GM23248 (cell line): ENCODE data around the gene GRAP2. TPM values are rescaled to one million over a fixed set of nuclear protein-coding genes. Genes with fewer than 3 reads are reported as not detected.

Source experiments
- DNase-seq: peaks from one replicate; pipeline ENCODE4 v3.0.0-alpha.2; 2015
- H2AFZ ChIP-seq: fragments of 200-600 bp; sonication (generic); 2 replicates; pipeline ENCODE4 v1.6.1; 2016; ENCODE audit warnings: antibody characterized with exemption
- H3F3A ChIP-seq: fragments of 200-600 bp; sonication (generic); 2 replicates; pipeline ENCODE4 v1.6.1; 2016; ENCODE audit warnings: mild to moderate bottlenecking, antibody characterized with exemption, mixed run types; ENCODE audit not compliant: insufficient read depth
- H3K27ac ChIP-seq: fragments of 200-600 bp; sonication (generic); 2 replicates; pipeline ENCODE4 v1.5.1; 2016; ENCODE audit warnings: mild to moderate bottlenecking
- H3K27me3 ChIP-seq: fragments of 200-600 bp; sonication (generic); replicated peaks from 2 replicates; pipeline ENCODE4 v1.6.1; 2016; ENCODE audit warnings: mild to moderate bottlenecking; ENCODE audit not compliant: insufficient read depth
- H3K36me3 ChIP-seq: fragments of 200-600 bp; sonication (generic); 2 replicates; pipeline ENCODE4 v1.6.1; 2016; ENCODE audit warnings: low read depth, mild to moderate bottlenecking
- H3K4me1 ChIP-seq: fragments of 200-600 bp; sonication (generic); 2 replicates; pipeline ENCODE4 v1.6.1; 2016; ENCODE audit warnings: mild to moderate bottlenecking; ENCODE audit not compliant: insufficient read depth
- H3K4me2 ChIP-seq: fragments of 200-600 bp; sonication (generic); one replicate; pipeline ENCODE4 v1.6.1; 2016; ENCODE audit warnings: mild to moderate bottlenecking; ENCODE audit not compliant: unreplicated experiment
- H3K4me3 ChIP-seq: fragments of 200-600 bp; sonication (generic); 2 replicates; pipeline ENCODE4 v1.5.1; 2016; ENCODE audit warnings: mild to moderate bottlenecking
- H3K79me2 ChIP-seq: fragments of 200-600 bp; sonication (generic); 2 replicates; pipeline ENCODE4 v1.6.1; 2016; ENCODE audit warnings: mild to moderate bottlenecking; ENCODE audit not compliant: insufficient read depth
- H3K9ac ChIP-seq: fragments of 200-600 bp; sonication (generic); 2 replicates; pipeline ENCODE4 v1.6.1; 2016; ENCODE audit warnings: mild to moderate bottlenecking
- H3K9me2 ChIP-seq: fragments of 200-600 bp; sonication (generic); 2 replicates; pipeline ENCODE4 v1.6.1; 2016; ENCODE audit warnings: mixed run types, mild to moderate bottlenecking, moderate library complexity; ENCODE audit not compliant: insufficient read depth
- H3K9me3 ChIP-seq: fragments of 200-600 bp; sonication (generic); one replicate; pipeline ENCODE4 v1.6.1; 2017; ENCODE audit warnings: low read depth
- H4K20me1 ChIP-seq: fragments of 200-600 bp; sonication (generic); 2 replicates; pipeline ENCODE4 v1.6.0; 2016; ENCODE audit not compliant: insufficient read depth
- EZH2 ChIP-seq: fragments of 200-600 bp; sonication (generic); IDR thresholded peaks from 2 replicates; pipeline ENCODE4 v1.6.1; 2018; ENCODE audit warnings: antibody characterized with exemption, mild to moderate bottlenecking; ENCODE audit not compliant: insufficient read depth, poor library complexity, severe bottlenecking
- EZH2phosphoT487 ChIP-seq: fragments of 200-600 bp; sonication (generic); IDR thresholded peaks from 2 replicates; pipeline ENCODE4 v1.6.1; 2018; ENCODE audit warnings: antibody characterized with exemption, moderate library complexity, mild to moderate bottlenecking, low read depth; ENCODE audit not compliant: insufficient read depth
- WGBS, 2 experiments: methylation state at CpG; one replicate each; pipeline ENCODE4 v1.1.6; 2015 to 2017; ENCODE audit warnings: low lambda C conversion rate in 2 of 2, low coverage in 1 of 2; ENCODE audit errors: missing lambda C conversion rate in 2 of 2; 5-methylcytosine and 5-hydroxymethylcytosine counted together
- in situ Hi-C: fragments of 300-500 bp; cut with MboI; formaldehyde crosslinking; loops from 2 replicates; pipeline ENCODE4 v1.15.0; 2020
- polyA plus RNA-seq: library from polyadenylated mRNA; unstranded; fragments of >200 nt; fragmentation: Nextera tagmentation; extraction: Ambion mirVana; gene quantifications from 2 replicates; pipeline ENCODE4 v1.2.1, GENCODE V29; 2016
- total RNA-seq: library from RNA; depleted of rRNA; stranded (reverse); fragments of >200 nt; shearing (Covaris generic); gene quantifications from 2 replicates; pipeline ENCODE4 v1.2.3, GENCODE V29; 2014

The GRAP2 gene
- total and polyA plus RNA-seq, 2 experiments from 2014 or later: not detected

GRCh38 chr22:39988386-39989114 lies 87.7 kb downstream of the GRAP2 start:
- H3K79me2 ChIP-seq: no peaks in the 10 kb centered on the region
- H3K4me2 ChIP-seq: no peak overlapping the region
- in situ Hi-C loops: no loop called here
- H3F3A ChIP-seq: no peaks in the 10 kb centered on the region
- no peak overlapping the region for H3K4me3 ChIP-seq
- H4K20me1 ChIP-seq: no peaks in the 10 kb centered on the region
- WGBS, 2 experiments: 47 to 51% methylated on average over 10 of the region's 10 CpGs
- no peak for TF ChIP-seq EZH2phosphoT487
- TF ChIP-seq EZH2: no peak
- H3K9me2 ChIP-seq: no peaks in the 10 kb centered on the region
- no peak overlapping the region for H3K27ac ChIP-seq
- H3K9me3 ChIP-seq: no peaks in the 10 kb centered on the region
- DNase-seq: no peak
- no peaks in the 10 kb centered on the region for H3K4me1 ChIP-seq
- H3K9ac ChIP-seq: no peak overlapping the region
- no peaks in the 10 kb centered on the region for H3K36me3 ChIP-seq
- H3K27me3 ChIP-seq: peaks cover 25% of the 10 kb centered on the region
- no peak overlapping the region for H2AFZ ChIP-seq

- H3K9ac ChIP-seq: no peak overlapping the region
- H3K4me3 ChIP-seq: no peak overlapping the region
- no peak overlapping the region for H3K4me2 ChIP-seq
- no peaks in the 10 kb centered on the region for H4K20me1 ChIP-seq
- no peaks in the 10 kb centered on the region for H3K4me1 ChIP-seq
- no peaks in the 10 kb centered on the region for H3K9me3 ChIP-seq
- peaks cover 34% of the 10 kb centered on the region for H3K27me3 ChIP-seq
- no peaks in the 10 kb centered on the region for H3K9me2 ChIP-seq
- no peak for TF ChIP-seq EZH2
- TF ChIP-seq EZH2phosphoT487: no peak
- no peaks in the 10 kb centered on the region for H3F3A ChIP-seq
- H3K79me2 ChIP-seq: no peaks in the 10 kb centered on the region
- in situ Hi-C loops: no loop called here
- no peak overlapping the region for H2AFZ ChIP-seq
- no peaks in the 10 kb centered on the region for H3K36me3 ChIP-seq
- DNase-seq: no peak
- H3K27ac ChIP-seq: no peak overlapping the region
- WGBS, 2 experiments: 76 to 88% methylated on average over 7 of the region's 7 CpGs
Measured at GRCh38 chr22:39989633-39990032, 88.7 kb downstream of the GRAP2 start.

- in situ Hi-C loops: no loop called here
- no peak for TF ChIP-seq EZH2
- no peak for TF ChIP-seq EZH2phosphoT487
- no peaks in the 10 kb centered on the region for H4K20me1 ChIP-seq
- H3K9me2 ChIP-seq: no peaks in the 10 kb centered on the region
- no peak overlapping the region for H2AFZ ChIP-seq
- no peak for DNase-seq
- H3F3A ChIP-seq: no peaks in the 10 kb centered on the region
- H3K79me2 ChIP-seq: no peaks in the 10 kb centered on the region
- H3K4me1 ChIP-seq: no peaks in the 10 kb centered on the region
- H3K27me3 ChIP-seq: peaks cover 39% of the 10 kb centered on the region
- H3K36me3 ChIP-seq: no peaks in the 10 kb centered on the region
- H3K9me3 ChIP-seq: no peaks in the 10 kb centered on the region
- H3K27ac ChIP-seq: no peak overlapping the region
- no peak overlapping the region for H3K9ac ChIP-seq
- H3K4me3 ChIP-seq: no peak overlapping the region
- WGBS, 2 experiments: 73 to 85% methylated on average over 3 of the region's 3 CpGs
- H3K4me2 ChIP-seq: no peak overlapping the region
Measured at GRCh38 chr22:39990686-39991085, 89.8 kb downstream of the GRAP2 start.

GRCh38 chr22:39991159-39991860 lies 90.4 kb downstream of the GRAP2 start:
- Histone ChIP-seq H3K9me2 (no peaks in the 10 kb centered on the region), H3K79me2 (no peaks in the 10 kb centered on the region), H3K9ac (no peak overlapping the region), H3K27me3 (peaks cover 39% of the 10 kb centered on the region), H3K4me1 (no peaks in the 10 kb centered on the region), H3K4me2 (no peak overlapping the region), H3K27ac (no peak overlapping the region), H3K9me3 (no peaks in the 10 kb centered on the region), H2AFZ (no peak overlapping the region), H3K4me3 (no peak overlapping the region), H3K36me3 (no peaks in the 10 kb centered on the region), H4K20me1 (no peaks in the 10 kb centered on the region), H3F3A (no peaks in the 10 kb centered on the region)
- 71 to 77% methylated on average over 9 of the region's 9 CpGs for WGBS, 2 experiments
- TF ChIP-seq EZH2phosphoT487 (no peak), EZH2 (no peak)
- in situ Hi-C loops: no loop called here
- no peak for DNase-seq
